IMR-90 (cell line): ENCODE data around the gene AUTS2.

Source experiments
- CEBPB ChIP-seq: IDR thresholded peaks from 2 replicates; pipeline ENCODE4 v1.6.1; 2012; ENCODE audit warnings: low read depth, low read length, improper control_type of control experiment
- CTCF ChIP-seq: conservative IDR thresholded peaks from 2 replicates; pipeline ENCODE4 v1.5.1; 2012; ENCODE audit warnings: mild to moderate bottlenecking, low read depth, low read length, improper control_type of control experiment
- FOS ChIP-seq: fragments of 150-350 bp; IDR thresholded peaks from 2 replicates; pipeline ENCODE4 v1.6.1; 2016; ENCODE audit warnings: low read depth, low read length
- POLR2A ChIP-seq: IDR thresholded peaks from 2 replicates; pipeline ENCODE4 v1.6.1; 2012; ENCODE audit warnings: mild to moderate bottlenecking, low read depth, low read length

GRCh38 chr7:70047891-70048448, 449.7 kb downstream of the AUTS2 start:
- TF ChIP-seq CTCF (no peak), POLR2A (no peak), CEBPB (no peak), FOS (no peak)
